Measurements from ENCODE around the gene NFXL1. TPM values are rescaled to one million over a fixed set of nuclear protein-coding genes. Genes with fewer than 3 reads are reported as not detected.

The NFXL1 gene
- total and polyA plus RNA-seq, 2 of the 4 experiments (the other 2 are of a cell fraction) = 13.9 to 23.1 TPM

GRCh38 chr4:47954677-47955076 is 40.3 kb upstream of the NFXL1 start:
- in situ Hi-C loops (cut with MboI; ENCODE audit: low sequenced_read_pairs) = no loop called here
- BruUV-seq (replicated peaks) = no TSS peak
- dilution Hi-C loops (cut with HindIII; ENCODE audit: low sequenced_read_pairs, unreplicated experiment) = no loop called here
- no peaks in the 10 kb centered on the region for H4K20me1 ChIP-seq (ENCODE audit: insufficient read depth, low read length)
- no peak overlapping the region for H2AK9ac ChIP-seq (replicated peaks; ENCODE audit: low read depth, low read length, poor library complexity)
- no peak overlapping the region for H3K23ac ChIP-seq (ENCODE audit: low read depth, low read length)
- no peaks in the 10 kb centered on the region for H3K4me1 ChIP-seq (ENCODE audit: control insufficient read depth, insufficient read depth, low read length)
- H2BK15ac ChIP-seq (ENCODE audit: low read depth, low read length) = no peak overlapping the region
- H3K14ac ChIP-seq (replicated peaks; ENCODE audit: low read depth, low read length) = no peak overlapping the region
- H3K18ac ChIP-seq (ENCODE audit: low read depth, low read length) = no peak overlapping the region
- H2BK5ac ChIP-seq (ENCODE audit: low read depth, low read length, poor library complexity, severe bottlenecking) = no peak overlapping the region
- intact Hi-C loops (cut with micrococcal nuclease) = no loop called here
- no peaks in the 10 kb centered on the region for H3K36me3 ChIP-seq (ENCODE audit: control insufficient read depth, insufficient read depth, low read length)
- H2AK5ac ChIP-seq (ENCODE audit: low read depth, low read length) = no peak overlapping the region
- no peak overlapping the region for H3K4ac ChIP-seq (ENCODE audit: low read depth, low read length)
- no peak overlapping the region for H3K27ac ChIP-seq (ENCODE audit: insufficient read depth, low read length)
- H3K27me3 ChIP-seq (ENCODE audit: control insufficient read depth, insufficient read depth, low read length) = no peaks in the 10 kb centered on the region; the same call in 1 of the 2 replicates
- no peaks in the 10 kb centered on the region for H3K9me3 ChIP-seq (ENCODE audit: control insufficient read depth, insufficient read depth, low read length)
- H3K56ac ChIP-seq (ENCODE audit: extremely low read depth, insufficient read depth, low read length) = no peak overlapping the region
- no peak for DNase-seq
- H3K9ac ChIP-seq (ENCODE audit: low read depth, low read length) = no peak overlapping the region
- no peaks in the 10 kb centered on the region for H3K9me1 ChIP-seq (ENCODE audit: insufficient read depth, low read length)
- no CpG with 5 or more reads among the region's 6 CpGs for WGBS, 2 experiments (ENCODE audit: extremely low coverage in 2 of 2, insufficient read length in 1 of 2)
- H2AFZ ChIP-seq (replicated peaks; ENCODE audit: low read length, poor library complexity) = no peak overlapping the region
- ATAC-seq (ENCODE audit: low read depth) = no peak
- H3K79me1 ChIP-seq (ENCODE audit: low read depth in 1 of 2, low read length in 2 of 2) = no peaks in the 10 kb centered on the region
- H2BK120ac ChIP-seq (ENCODE audit: low read depth, low read length) = no peak overlapping the region
- ChIA-PET POLR2A (ENCODE audit: unreplicated experiment) (no interaction called here), CTCF (no interaction called here)
- H3K4me2 ChIP-seq (ENCODE audit: low read depth, low read length) = no peak overlapping the region
- H4K91ac ChIP-seq (ENCODE audit: insufficient read depth, low read depth, low read length) = no peak overlapping the region
- H4K5ac ChIP-seq (ENCODE audit: low read depth, low read length) = no peak overlapping the region
- no peak overlapping the region for H3K4me3 ChIP-seq (ENCODE audit: insufficient read depth, low read depth, low read length)
- H2BK20ac ChIP-seq (ENCODE audit: low read depth, low read length) = no peak overlapping the region
- TF ChIP-seq MAFK (IDR thresholded peaks at IDR 0.05; ENCODE audit: low read depth, low read length) (no peak), USF2 (IDR thresholded peaks at IDR 0.05; ENCODE audit: low read depth, low read length) (no peak)
- H4K8ac ChIP-seq (ENCODE audit: low read depth in 2 of 2, low read length in 2 of 2) = no peak overlapping the region
